Measurements from ENCODE around the gene EFCAB11.

EFCAB11 gene

DNA sequence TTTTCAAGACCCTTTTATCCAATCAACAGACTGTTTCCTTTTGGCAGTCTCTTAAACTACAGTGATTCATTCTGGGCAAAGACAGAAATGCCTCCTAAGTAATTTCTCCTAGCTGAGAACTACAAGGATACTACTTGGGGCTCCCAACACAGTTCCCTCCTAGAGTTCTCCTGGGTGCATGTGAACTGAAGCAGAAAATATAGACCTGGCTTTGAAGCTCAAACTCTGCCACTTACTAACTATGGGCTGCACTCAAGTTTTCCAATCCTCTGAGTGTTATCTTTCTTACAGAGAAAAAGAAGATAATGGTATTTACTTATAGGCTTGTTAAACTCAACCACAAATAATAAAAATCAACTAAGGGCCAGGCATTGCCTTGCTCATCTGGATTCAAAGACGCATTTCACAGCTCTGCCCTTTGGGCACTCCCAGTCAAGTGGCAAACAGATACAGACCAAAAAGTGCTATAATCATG, 97.6 kb downstream of the EFCAB11 start:
- H3K4me1 Mint-ChIP-seq: no peaks in the 10 kb centered on the region
- peaks cover 3% of the 10 kb centered on the region for H3K36me3 Mint-ChIP-seq (ENCODE audit: low read depth)
- H3K27me3 Mint-ChIP-seq (ENCODE audit: low read depth, poor library complexity): peaks cover 4% of the 10 kb centered on the region
- no peak overlapping the region for H3K27ac Mint-ChIP-seq
- DNase-seq: no peak
- H3K4me3 Mint-ChIP-seq: no peak overlapping the region
- TF ChIP-seq, protein P1, sequence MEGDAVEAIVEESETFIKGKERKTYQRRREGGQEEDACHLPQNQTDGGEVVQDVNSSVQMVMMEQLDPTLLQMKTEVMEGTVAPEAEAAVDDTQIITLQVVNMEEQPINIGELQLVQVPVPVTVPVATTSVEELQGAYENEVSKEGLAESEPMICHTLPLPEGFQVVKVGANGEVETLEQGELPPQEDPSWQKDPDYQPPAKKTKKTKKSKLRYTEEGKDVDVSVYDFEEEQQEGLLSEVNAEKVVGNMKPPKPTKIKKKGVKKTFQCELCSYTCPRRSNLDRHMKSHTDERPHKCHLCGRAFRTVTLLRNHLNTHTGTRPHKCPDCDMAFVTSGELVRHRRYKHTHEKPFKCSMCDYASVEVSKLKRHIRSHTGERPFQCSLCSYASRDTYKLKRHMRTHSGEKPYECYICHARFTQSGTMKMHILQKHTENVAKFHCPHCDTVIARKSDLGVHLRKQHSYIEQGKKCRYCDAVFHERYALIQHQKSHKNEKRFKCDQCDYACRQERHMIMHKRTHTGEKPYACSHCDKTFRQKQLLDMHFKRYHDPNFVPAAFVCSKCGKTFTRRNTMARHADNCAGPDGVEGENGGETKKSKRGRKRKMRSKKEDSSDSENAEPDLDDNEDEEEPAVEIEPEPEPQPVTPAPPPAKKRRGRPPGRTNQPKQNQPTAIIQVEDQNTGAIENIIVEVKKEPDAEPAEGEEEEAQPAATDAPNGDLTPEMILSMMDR (IDR thresholded peaks at IDR 0.05): no peak
- H3K9me3 Mint-ChIP-seq: peaks cover 2% of the 10 kb centered on the region

DNA sequence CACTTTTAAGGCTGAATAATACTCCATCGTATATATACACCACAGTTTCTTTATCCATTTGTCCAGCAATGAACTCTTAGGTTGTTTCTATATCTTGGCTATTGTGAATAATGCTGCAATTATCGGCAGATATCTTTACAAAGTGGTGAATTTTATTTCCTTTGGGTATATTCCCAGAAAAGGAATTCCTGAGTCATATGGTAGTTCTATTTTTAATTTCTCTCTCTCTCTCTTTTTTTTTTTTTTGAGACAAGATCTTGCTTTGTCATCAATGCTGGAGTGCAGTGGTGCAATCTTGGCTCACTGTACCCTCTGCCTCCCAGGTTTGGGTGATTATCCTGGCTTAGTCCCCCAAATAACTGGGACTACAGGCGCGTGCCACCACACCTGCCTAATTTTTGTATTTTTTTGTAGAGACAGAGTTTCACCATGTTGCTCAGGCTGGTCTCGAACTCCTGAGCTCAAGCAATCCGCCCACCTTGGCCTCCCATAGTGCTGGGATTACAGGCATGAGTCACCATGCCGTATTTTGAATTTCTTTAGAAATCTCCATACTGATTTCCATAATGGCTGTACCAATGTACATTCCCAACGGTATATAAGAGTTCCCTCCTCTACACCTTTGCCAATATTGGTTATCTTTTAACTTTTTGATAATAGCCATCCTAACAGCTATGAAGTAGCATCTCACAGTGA, 98.4 kb downstream of the EFCAB11 start:
- DNase-seq: no peak
- H3K4me1 Mint-ChIP-seq: no peaks in the 10 kb centered on the region
- no peaks in the 10 kb centered on the region for H3K9me3 Mint-ChIP-seq
- H3K36me3 Mint-ChIP-seq (ENCODE audit: low read depth): no peaks in the 10 kb centered on the region
- H3K27me3 Mint-ChIP-seq (ENCODE audit: low read depth, poor library complexity): no peaks in the 10 kb centered on the region
- H3K27ac Mint-ChIP-seq: no peak overlapping the region
- no peak overlapping the region for H3K4me3 Mint-ChIP-seq
- TF ChIP-seq, protein P1 (IDR thresholded peaks at IDR 0.05): no peak

DNA sequence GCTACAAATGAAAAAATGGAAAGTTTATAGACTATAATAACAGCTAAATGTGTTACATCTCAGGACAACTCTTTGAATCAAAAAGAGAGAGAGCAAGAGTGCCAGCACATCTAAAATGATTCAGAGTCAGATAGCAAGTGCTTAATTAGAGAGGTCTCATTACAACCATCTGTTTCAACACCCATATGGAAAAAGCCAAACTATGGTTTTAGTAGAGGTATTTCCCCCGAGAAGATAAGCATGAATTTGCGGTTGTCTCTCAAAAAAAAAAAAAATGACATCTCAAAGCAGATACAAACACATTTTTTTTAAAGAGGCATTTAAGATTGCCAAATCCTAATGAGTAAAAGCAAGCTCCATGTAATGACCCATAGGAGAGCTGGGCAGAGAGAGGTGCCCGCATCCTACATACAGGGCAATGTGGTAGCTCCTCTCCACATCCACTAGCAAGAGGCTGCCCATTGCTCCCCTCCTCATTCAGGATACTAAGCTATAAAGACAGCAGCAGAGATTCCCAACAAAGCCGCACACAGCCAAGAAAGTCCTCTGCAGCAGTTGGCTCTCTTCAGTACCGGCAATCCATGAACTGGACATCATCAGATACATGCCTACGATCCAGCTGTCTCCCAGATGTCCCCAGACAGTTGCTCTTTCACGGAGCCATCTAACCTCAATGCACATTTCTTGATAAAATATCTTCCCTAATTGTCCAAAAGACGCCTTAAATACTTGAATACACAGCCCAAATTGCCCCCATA, 100.4 kb downstream of the EFCAB11 start:
- Mint-ChIP-seq H3K9me3 (no peaks in the 10 kb centered on the region), H3K4me3 (no peak overlapping the region), H3K27ac (no peak overlapping the region), H3K4me1 (no peaks in the 10 kb centered on the region), H3K36me3 (ENCODE audit: low read depth) (no peaks in the 10 kb centered on the region), H3K27me3 (ENCODE audit: low read depth, poor library complexity) (no peaks in the 10 kb centered on the region)
- TF ChIP-seq, protein P1 (IDR thresholded peaks at IDR 0.05): no peak
- DNase-seq: no peak

DNA sequence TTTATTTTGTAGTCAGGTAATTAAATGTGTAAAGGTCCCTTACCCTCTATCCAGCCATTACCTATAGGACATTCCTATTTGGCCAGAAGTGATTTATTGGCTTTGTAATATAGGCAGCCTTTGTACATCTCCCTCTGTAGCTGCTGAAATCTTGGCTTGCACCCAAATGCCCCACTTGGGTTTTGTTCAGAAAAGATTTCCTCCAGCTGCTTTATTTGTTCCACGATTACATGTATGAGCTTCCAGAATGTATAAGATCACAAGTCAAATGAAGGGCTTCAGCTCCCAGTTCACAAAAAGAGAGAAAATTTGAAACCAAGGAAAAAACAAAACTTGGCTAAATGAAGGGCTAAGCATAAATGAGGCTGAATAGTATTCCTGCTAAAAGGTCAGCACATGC, 103.4 kb downstream of the EFCAB11 start:
- DNase-seq: no peak
- Mint-ChIP-seq H3K27me3 (ENCODE audit: low read depth, poor library complexity) (no peaks in the 10 kb centered on the region), H3K27ac (no peak overlapping the region), H3K36me3 (ENCODE audit: low read depth) (no peaks in the 10 kb centered on the region), H3K9me3 (no peaks in the 10 kb centered on the region), H3K4me1 (no peaks in the 10 kb centered on the region), H3K4me3 (no peak overlapping the region)
- TF ChIP-seq, protein P1 (IDR thresholded peaks at IDR 0.05): no peak

DNA sequence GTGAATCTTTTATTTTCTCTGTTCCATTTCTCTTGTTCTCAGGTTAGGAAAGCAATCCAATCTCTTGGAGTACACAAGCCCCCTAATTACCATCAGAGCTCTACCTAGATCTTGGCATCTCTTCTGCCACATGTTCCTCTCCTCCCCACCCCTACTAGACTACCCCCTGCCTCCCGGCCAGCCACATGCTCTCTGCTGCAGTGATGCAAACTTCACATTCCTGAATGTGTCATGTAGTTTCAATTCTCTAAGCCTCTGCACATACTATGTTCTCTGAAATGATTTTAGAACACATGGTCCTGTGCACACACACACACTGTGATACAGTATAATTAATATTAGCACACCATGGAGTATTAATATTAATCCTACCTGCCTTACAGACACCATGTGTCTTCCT, 104.6 kb downstream of the EFCAB11 start:
- TF ChIP-seq, protein P1 (IDR thresholded peaks at IDR 0.05): no peak
- DNase-seq: no peak
- Mint-ChIP-seq H3K36me3 (ENCODE audit: low read depth) (no peaks in the 10 kb centered on the region), H3K4me3 (no peak overlapping the region), H3K27me3 (ENCODE audit: low read depth, poor library complexity) (no peaks in the 10 kb centered on the region), H3K4me1 (no peaks in the 10 kb centered on the region), H3K9me3 (no peaks in the 10 kb centered on the region), H3K27ac (no peak overlapping the region)
